Measurements from ENCODE around the gene MAJIN.

DNA sequence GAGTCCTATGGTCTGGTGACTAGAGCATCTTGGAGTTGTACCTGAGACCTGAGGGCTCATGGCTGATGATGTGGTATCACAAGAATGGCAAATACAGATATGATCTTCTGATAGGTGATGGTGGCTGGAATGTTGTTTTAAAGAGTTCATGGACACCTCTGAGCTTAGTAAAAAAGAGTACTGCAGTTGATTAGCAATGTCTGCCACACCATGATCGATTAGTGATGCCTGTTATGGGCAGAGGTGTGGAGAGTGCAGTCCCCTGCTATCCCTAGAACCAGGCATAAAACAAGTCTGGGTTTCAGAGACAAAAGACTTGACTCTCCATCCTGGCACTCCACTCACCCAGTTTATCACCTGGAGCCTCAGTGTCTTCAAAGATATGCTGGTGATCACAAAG lies 26.2 kb upstream of the MAJIN start:
- TF ChIP-seq EZH2phosphoT487 (IDR thresholded peaks at IDR 0.05; ENCODE audit: insufficient read depth, low read depth) (no peak), EZH2 (IDR thresholded peaks at IDR 0.05; ENCODE audit: insufficient read depth, poor library complexity, severe bottlenecking) (no peak)
